Measurements from ENCODE around the gene DNAJB14.
"Not testable (repeated sequence)": the region's sequence is repeated elsewhere in the genome, so short reads cannot be mapped to it uniquely, and the experiment has no call there.

The DNAJB14 gene

GRCh38 chr4:99961711-99962110 lies 15.3 kb upstream of the DNAJB14 start:
- ATAC-seq, result no peak
- no peak for TF ChIP-seq ZFP3 (CRISPR knock-in tag; IDR thresholded peaks at IDR 0.05)
- TF ChIP-seq OSR1 (CRISPR knock-in tag; IDR thresholded peaks at IDR 0.05), result no peak
- TF ChIP-seq ZNF70 (CRISPR knock-in tag; IDR thresholded peaks at IDR 0.05), result no peak
- no peak for TF ChIP-seq GLIS3 (CRISPR knock-in tag; IDR thresholded peaks at IDR 0.05)
- TF ChIP-seq TCF4 (CRISPR knock-in tag; IDR thresholded peaks at IDR 0.05; ENCODE audit: borderline replicate concordance), result no peak
- no peak for TF ChIP-seq RARB (CRISPR knock-in tag; IDR thresholded peaks at IDR 0.05)
- TF ChIP-seq ZC3H10 (CRISPR knock-in tag; IDR thresholded peaks at IDR 0.05), result no peak
- TF ChIP-seq ARNTL (CRISPR knock-in tag; IDR thresholded peaks at IDR 0.05; ENCODE audit: borderline replicate concordance, low read depth), result no peak
- no peak for TF ChIP-seq CSRNP3 (CRISPR knock-in tag; IDR thresholded peaks at IDR 0.05)
- no peak for TF ChIP-seq TSHZ2 (CRISPR knock-in tag; IDR thresholded peaks at IDR 0.05)
- TF ChIP-seq BACH2 (CRISPR knock-in tag; IDR thresholded peaks at IDR 0.05; ENCODE audit: borderline replicate concordance), result no peak
- no peak for TF ChIP-seq ISL1 (CRISPR knock-in tag; IDR thresholded peaks at IDR 0.05)
- no peak for TF ChIP-seq SNAI2 (CRISPR knock-in tag; IDR thresholded peaks at IDR 0.05)
- TF ChIP-seq PPARA (CRISPR knock-in tag; IDR thresholded peaks at IDR 0.05; ENCODE audit: borderline replicate concordance), result no peak
- TF ChIP-seq ESRRG (CRISPR knock-in tag; IDR thresholded peaks at IDR 0.05), result no peak
- TF ChIP-seq ZNF565 (CRISPR knock-in tag; conservative IDR thresholded peaks at IDR 0.05; ENCODE audit: low read depth), result no peak

- TF ChIP-seq BACH2 (CRISPR knock-in tag; IDR thresholded peaks at IDR 0.05; ENCODE audit: borderline replicate concordance), result no peak
- no peak; the same call in 2 of the 3 replicates for ATAC-seq
These were observed 14.2 kb upstream of the DNAJB14 start for GRCh38 chr4:99960648-99961047.

GRCh38 chr4:99958207-99958606 lies 11.8 kb upstream of the DNAJB14 start:
- ATAC-seq, result not testable (repeated sequence)

- TF ChIP-seq ZC3H10 (CRISPR knock-in tag; IDR thresholded peaks at IDR 0.05), result no peak
- no peak for TF ChIP-seq RARB (CRISPR knock-in tag; IDR thresholded peaks at IDR 0.05)
- no peak for TF ChIP-seq ZFP3 (CRISPR knock-in tag; IDR thresholded peaks at IDR 0.05)
- TF ChIP-seq CREB5 (CRISPR knock-in tag; IDR thresholded peaks at IDR 0.05; ENCODE audit: low read depth), result no peak
- TF ChIP-seq ESRRG (CRISPR knock-in tag; IDR thresholded peaks at IDR 0.05), result no peak
- ATAC-seq, result no peak
These were observed 4.5 kb upstream of the DNAJB14 start for GRCh38 chr4:99950913-99951254.

GRCh38 chr4:99949999-99950912 lies 3.8 kb upstream of the DNAJB14 start, which contains the start of gene H2AZ1:
TSS of gene H2AZ1 (minus strand) at chr4:99950275. CDS start at chr4:99950170, 105 bp downstream.
- peak; percentile 84 for ATAC-seq
- TF ChIP-seq TSHZ2 (CRISPR knock-in tag; IDR thresholded peaks at IDR 0.05), result no peak
- TF ChIP-seq BACH2 (CRISPR knock-in tag; IDR thresholded peaks at IDR 0.05; ENCODE audit: borderline replicate concordance), result no peak
- no peak for TF ChIP-seq ZNF8 (CRISPR knock-in tag; IDR thresholded peaks at IDR 0.05)
- TF ChIP-seq ARNTL (CRISPR knock-in tag; IDR thresholded peaks at IDR 0.05; ENCODE audit: borderline replicate concordance, low read depth), result no peak
- TF ChIP-seq ZFP3 (CRISPR knock-in tag; IDR thresholded peaks at IDR 0.05), result no peak
- TF ChIP-seq ZFP30 (CRISPR knock-in tag; IDR thresholded peaks at IDR 0.05), result no peak
- no peak for TF ChIP-seq POU6F1 (CRISPR knock-in tag; IDR thresholded peaks at IDR 0.05; ENCODE audit: borderline replicate concordance, low read depth)
- no peak for TF ChIP-seq GLIS3 (CRISPR knock-in tag; IDR thresholded peaks at IDR 0.05)
- TF ChIP-seq ZNF565 (CRISPR knock-in tag; conservative IDR thresholded peaks at IDR 0.05; ENCODE audit: low read depth), result no peak
- TF ChIP-seq ZC3H10 (CRISPR knock-in tag; IDR thresholded peaks at IDR 0.05), result no peak
- no peak for TF ChIP-seq CSRNP3 (CRISPR knock-in tag; IDR thresholded peaks at IDR 0.05)
- TF ChIP-seq SNAI2 (CRISPR knock-in tag; IDR thresholded peaks at IDR 0.05), result no peak
- no peak for TF ChIP-seq PPARA (CRISPR knock-in tag; IDR thresholded peaks at IDR 0.05; ENCODE audit: borderline replicate concordance)
